Measurements from ENCODE around the gene TBC1D1.

DNA sequence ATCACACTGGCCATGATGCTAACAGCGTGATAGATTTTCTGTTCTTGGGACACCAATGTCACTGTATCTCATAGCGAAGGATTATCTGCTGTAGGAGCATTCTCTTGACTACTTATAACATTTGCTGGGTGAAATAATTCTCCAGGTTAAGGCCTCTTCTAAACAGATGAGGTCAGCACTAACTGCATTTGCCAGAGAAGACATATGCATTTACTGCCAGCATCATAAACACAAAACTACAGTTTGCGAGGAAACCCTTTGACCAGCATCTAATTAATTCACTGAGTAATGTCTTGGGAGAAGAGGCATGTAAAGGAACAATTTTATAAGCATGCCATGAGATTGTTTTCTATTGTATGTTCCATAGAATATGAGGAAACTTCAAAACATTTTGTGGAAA is 13.9 kb downstream of the TBC1D1 start:
- TF ChIP-seq, protein P1, sequence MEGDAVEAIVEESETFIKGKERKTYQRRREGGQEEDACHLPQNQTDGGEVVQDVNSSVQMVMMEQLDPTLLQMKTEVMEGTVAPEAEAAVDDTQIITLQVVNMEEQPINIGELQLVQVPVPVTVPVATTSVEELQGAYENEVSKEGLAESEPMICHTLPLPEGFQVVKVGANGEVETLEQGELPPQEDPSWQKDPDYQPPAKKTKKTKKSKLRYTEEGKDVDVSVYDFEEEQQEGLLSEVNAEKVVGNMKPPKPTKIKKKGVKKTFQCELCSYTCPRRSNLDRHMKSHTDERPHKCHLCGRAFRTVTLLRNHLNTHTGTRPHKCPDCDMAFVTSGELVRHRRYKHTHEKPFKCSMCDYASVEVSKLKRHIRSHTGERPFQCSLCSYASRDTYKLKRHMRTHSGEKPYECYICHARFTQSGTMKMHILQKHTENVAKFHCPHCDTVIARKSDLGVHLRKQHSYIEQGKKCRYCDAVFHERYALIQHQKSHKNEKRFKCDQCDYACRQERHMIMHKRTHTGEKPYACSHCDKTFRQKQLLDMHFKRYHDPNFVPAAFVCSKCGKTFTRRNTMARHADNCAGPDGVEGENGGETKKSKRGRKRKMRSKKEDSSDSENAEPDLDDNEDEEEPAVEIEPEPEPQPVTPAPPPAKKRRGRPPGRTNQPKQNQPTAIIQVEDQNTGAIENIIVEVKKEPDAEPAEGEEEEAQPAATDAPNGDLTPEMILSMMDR (IDR thresholded peaks at IDR 0.05) = no peak
- TF ChIP-seq, protein P2, sequence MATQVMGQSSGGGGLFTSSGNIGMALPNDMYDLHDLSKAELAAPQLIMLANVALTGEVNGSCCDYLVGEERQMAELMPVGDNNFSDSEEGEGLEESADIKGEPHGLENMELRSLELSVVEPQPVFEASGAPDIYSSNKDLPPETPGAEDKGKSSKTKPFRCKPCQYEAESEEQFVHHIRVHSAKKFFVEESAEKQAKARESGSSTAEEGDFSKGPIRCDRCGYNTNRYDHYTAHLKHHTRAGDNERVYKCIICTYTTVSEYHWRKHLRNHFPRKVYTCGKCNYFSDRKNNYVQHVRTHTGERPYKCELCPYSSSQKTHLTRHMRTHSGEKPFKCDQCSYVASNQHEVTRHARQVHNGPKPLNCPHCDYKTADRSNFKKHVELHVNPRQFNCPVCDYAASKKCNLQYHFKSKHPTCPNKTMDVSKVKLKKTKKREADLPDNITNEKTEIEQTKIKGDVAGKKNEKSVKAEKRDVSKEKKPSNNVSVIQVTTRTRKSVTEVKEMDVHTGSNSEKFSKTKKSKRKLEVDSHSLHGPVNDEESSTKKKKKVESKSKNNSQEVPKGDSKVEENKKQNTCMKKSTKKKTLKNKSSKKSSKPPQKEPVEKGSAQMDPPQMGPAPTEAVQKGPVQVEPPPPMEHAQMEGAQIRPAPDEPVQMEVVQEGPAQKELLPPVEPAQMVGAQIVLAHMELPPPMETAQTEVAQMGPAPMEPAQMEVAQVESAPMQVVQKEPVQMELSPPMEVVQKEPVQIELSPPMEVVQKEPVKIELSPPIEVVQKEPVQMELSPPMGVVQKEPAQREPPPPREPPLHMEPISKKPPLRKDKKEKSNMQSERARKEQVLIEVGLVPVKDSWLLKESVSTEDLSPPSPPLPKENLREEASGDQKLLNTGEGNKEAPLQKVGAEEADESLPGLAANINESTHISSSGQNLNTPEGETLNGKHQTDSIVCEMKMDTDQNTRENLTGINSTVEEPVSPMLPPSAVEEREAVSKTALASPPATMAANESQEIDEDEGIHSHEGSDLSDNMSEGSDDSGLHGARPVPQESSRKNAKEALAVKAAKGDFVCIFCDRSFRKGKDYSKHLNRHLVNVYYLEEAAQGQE (IDR thresholded peaks at IDR 0.05; ENCODE audit: insufficient read depth in 1 of 2, low read depth in 2 of 2, low read length in 1 of 2) = no peak
- TF ChIP-seq POLR2AphosphoS5 (IDR thresholded peaks at IDR 0.05; ENCODE audit: low read depth, low read length) = no peak
